NCI-H1105 (cell line): ENCODE measurements around the gene CELA3B.
"Not testable (repeated sequence)": the region's sequence is repeated elsewhere in the genome, so short reads cannot be mapped to it uniquely, and the experiment has no call there.

Experiments used
- DNase-seq: peaks from one replicate; lab custom pipeline; 2025; lab: John Stamatoyannopoulos, UW

The CELA3B gene

DNA sequence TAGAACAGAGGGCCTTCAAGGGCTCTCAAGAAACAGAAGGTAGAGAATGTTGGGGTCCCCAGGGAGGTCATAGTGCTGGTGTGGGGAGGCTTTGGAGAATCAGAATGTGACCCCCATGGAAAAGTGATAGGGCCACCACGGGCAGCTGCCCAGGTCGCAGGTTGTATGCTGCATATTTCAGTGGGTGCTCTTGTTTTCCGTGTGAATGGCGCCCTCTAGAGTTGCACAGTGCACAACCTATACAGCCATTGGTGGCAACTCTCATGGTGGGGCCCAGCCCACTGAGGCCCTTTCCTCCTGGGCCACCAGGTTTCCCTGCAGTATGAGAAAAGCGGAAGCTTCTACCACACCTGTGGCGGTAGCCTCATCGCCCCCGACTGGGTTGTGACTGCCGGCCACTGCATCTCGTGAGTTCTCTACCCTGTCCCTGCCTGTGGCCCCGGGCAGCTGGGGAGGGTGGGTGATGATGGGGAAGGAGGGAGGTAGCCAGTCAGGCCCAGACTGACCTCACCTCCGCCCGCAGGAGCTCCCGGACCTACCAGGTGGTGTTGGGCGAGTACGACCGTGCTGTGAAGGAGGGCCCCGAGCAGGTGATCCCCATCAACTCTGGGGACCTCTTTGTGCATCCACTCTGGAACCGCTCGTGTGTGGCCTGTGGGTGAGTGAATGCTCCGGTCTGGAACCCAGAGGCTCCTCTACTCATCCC lies 3.8 kb downstream of the CELA3B start:
- DNase-seq, result not testable (repeated sequence)

DNA sequence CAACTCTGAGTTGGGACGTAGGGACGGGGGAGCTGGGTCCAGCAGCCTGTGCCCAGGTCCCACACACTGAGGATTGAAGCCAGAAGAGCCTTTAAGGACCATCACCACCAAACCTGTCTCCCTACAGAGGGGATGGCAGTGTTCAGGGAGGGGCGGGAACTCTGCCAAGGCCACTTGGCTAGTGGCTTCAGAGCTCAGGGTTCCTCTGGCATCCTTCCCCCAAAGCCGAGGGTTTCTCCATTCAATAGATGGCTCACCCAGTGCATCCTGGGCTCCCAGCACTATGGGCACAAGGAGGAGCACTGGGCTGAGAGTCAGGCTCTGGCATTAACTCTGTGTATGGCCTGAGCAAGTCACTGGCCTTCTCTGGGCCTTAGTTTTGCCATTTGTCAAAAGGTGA lies 4.4 kb downstream of the CELA3B start:
- DNase-seq, result not testable (repeated sequence)

DNA sequence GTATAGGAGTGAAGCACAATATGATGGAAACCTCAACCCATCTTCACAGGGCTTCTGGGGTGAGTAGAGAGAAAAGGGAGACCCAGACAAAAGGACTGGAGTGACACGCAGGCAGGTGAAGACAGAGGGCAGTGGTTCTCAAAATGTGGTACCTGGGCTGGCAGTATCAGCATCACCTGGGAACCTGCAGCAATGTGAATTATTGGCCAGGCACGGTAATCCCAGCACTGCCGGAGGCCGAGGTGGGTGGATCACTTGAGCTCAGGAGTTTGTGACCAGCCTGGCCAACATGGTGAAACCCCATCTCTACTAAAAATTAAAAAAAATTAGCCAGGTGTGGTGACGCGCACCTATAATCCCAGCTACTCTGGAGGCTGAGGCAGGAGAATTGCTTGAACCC lies 5.3 kb downstream of the CELA3B start:
- DNase-seq, result not testable (repeated sequence)

DNA sequence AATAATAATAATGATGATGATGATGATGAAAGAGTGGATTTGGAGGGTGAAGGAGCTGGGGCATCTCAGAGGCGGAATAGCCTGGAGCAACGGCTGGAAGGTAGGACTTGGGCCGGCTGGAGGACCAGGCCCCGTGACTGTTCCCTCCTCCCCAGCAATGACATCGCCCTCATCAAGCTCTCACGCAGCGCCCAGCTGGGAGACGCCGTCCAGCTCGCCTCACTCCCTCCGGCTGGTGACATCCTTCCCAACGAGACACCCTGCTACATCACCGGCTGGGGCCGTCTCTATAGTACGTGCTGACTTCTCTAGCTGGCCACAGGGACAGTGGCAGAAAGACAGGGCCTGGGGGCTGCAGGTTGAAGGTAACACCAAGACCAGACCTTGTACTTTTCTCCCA lies 6.7 kb downstream of the CELA3B start:
- not testable (repeated sequence) for DNase-seq

DNA sequence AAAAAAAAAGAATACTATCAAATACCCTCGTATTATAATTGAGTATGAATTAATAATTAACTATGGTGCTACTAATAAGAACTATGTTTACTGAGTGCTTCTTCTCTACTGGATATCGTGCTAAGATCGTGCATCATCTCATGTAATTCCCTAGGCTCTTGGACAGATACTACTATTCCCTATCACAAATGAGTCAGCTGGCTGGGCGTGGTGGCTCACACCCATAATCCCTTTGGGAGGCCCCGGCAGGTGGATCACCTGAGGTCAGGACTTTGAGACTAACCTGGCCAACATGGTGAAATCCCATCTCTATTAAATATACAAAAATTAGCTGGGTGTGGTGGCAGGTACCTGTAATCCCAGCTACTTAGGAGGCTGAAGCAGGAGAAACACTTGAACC lies 9.1 kb downstream of the CELA3B start:
- DNase-seq, result not testable (repeated sequence)

DNA sequence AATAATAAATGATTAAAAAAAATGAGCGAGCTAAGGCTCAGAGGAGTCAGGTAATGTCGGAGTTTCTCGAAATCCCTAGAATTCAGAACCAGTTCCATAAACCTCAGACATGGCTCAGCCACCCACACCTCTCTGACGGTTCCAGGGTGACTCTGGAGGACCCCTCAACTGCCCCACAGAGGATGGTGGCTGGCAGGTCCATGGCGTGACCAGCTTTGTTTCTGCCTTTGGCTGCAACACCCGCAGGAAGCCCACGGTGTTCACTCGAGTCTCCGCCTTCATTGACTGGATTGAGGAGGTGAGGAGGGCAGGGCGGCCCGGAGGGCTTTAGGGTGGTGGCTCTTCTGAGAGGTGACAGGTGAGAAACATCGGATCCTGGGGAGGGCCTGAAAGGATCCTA lies 9.6 kb downstream of the CELA3B start:
- not testable (repeated sequence) for DNase-seq

DNA sequence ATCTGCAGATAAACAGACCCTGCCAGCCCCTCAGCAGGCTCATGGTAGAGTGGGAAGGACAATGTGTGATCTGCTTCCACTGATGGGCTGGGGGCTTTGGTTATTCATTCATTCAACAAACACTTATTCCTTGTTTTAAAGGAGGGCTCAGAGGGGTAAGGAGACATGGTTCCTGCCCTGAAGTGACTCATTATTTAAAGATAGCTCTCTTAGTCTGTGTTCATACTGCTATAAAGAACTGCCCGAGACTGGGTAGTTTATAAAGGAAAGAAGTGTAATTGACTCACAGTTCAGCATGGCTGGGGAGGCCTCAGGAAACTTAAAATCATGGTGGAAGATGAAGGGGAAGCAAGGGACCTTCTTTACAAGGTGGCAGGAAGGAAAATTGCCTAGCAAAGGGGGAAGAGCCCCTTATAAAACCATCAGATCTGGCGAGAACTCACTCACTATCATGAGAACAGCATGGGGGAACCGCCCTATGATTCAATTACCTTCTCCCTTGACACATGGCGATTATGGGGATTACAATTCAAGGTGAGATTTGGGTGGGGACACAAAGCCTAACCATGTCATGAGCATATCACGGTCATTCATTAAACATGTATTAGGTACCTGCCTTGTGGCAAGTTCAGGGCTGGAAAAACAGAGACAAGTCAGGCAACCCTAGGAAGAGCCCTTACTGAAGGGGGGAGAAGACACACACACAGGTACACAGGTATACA lies 13.0 kb downstream of the CELA3B start:
- DNase-seq, result not testable (repeated sequence)

DNA sequence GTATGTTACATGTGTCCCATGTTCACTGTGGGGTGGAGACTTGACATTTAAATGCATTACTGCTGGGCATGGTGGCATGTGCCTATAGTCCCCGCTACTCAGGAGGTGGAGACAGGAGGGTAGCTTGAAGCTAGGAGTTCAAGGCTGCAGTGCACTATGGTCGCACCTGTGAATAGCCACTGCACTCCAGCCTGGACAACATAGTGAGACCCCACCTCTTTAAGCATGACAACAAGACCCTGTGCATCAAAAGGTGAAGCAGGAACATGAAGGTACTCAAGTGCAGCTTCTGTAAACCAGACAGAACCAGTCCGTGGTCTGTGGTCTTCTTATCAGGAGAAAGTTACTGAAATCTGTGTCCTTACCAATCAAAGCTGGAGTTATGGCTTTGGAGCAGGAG lies 15.4 kb downstream of the CELA3B start:
- not testable (repeated sequence) for DNase-seq

DNA sequence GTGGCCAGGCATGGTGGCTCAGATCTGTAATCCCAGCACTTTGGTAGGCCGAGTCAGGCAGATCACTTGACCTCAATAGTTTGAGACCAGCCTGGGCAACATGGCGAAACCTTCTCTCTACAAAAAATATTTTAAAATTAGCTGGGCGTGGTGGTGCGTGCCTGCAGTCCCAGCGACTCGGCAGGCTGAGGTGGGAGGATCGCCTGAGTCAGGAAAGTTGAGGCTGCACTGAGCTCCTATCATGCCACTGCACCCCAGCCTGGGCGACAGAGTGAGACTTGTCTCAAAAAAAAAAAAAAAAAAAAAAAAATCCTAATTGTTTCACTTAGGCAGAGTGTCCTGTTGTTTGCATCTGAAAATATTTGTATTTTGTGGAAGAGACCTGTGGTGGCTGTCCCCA lies 17.9 kb downstream of the CELA3B start:
- not testable (repeated sequence) for DNase-seq

DNA sequence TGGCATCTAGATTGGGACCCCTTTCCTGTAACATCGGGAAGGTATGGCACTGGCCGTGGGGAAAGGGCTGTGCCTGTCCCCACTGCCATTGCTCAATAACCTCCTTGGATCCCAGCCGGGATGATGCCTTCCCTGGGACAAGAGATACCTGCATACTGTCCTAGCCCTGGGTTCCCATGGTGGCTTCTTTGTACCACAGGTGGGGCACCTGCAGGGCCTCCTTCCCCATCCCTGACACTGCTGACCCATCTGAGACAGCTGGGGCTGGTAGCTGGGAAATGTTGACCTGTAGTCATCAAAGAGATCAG lies 19.8 kb downstream of the CELA3B start:
- not testable (repeated sequence) for DNase-seq

DNA sequence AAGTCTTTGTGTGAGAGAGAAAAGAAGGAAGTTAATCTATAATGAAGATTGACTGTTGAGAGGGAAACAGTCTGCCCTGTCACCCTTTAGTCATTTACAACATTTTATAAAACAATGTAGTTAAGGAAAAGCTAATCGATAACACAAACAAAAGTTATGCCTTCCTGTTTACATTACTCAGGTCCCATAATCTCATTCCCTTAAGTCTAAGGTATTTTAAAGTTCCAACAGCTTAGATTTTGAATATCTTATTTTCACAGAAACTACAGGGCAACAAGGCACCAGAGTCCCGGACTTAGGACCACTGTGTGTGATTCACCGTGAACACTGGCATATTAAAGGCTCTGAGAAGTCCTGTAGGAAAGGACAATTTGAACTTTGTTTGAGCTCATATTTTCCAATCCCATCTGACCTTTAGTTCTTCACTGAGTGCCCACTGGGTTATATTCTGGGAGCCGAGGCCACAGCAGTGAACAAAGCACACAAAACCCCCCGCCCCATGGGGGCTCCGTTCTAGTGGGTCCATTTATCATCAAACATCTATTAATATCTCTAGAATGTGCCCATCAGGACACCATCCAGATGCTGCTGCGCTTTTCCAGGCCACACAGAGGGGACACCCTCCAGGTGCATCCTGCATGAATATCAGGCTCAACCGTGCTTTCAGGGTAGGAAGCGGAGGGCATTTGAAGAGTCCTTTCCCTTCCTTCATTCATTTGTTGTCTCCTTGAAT lies 21.2 kb downstream of the CELA3B start:
- not testable (repeated sequence) for DNase-seq

DNA sequence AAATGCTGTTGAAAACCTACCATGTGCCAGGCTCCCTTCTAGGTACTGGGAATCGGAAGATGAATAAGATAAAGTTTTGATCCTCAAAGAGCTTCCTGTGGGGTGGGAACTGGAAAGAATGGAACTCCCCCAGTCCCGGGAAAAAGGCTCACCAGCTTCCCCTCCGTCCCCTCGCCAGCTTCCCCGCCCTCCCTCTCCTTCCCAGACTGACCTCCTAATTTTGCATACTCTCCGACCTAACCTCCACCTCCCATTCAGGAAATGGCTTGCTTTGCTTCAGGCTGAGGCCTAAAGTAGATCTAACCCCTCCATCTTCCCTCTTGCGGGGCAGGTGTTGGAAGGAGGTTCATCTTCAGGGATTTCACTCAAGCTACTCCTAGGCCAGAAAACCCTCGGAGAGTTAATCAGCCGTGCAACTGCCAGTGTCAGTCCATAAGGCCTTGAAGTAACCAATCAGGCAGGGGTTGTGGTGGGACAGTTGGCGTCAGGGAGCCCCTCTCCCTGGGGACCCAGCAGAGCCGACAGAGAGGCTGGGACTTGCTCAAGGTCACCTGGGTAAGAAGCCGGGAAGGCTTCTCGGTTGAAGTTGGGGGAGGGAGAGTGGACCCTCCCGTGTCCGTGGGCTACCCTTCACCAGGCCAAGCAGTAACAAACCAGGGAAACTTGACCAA lies 21.9 kb downstream of the CELA3B start:
- not testable (repeated sequence) for DNase-seq

DNA sequence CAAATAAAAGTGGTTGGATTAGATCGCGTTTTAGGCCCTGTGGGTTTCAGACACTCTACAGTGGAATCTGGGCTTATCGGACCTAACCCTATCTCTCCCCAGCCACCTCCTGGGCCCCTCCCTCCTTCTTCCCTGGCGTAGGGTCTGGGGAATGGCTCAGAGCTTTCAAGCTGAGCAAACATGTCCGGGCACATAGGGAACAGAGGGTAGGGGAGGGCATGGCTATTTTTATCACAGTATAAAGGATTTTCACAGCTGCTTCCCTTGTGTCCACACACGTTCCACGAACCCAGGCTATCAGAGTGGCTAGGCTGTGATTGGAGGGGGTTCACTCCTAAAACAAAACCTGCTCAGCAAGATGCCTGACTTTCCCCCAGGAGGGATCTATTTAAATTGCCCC lies 22.8 kb downstream of the CELA3B start:
- not testable (repeated sequence) for DNase-seq

DNA sequence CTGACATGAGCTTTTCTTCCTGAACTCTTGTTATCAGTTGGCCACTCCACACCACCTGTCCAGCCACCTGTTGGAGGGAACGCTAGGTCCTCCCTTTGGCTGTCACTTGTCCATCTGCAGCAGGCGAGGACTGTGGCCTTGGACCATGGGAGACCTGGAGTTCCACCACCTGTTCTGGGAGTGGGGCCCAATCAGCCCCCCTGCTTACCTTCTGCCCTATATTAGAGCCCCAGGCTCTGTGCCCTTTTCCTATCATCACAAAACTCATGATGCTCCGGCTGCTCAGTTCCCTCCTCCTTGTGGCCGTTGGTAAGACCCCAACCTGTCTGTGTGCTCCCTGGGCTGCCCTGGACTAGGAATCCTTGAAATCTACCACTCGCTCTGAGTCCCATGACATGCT lies 24.6 kb downstream of the CELA3B start, which contains the start of gene CELA3A:
TSS of gene CELA3A (plus strand) at position 249 of the 400 bp plus-strand sequence. CDS start at position 267, 18 bp downstream.
- DNase-seq, result no peak

DNA sequence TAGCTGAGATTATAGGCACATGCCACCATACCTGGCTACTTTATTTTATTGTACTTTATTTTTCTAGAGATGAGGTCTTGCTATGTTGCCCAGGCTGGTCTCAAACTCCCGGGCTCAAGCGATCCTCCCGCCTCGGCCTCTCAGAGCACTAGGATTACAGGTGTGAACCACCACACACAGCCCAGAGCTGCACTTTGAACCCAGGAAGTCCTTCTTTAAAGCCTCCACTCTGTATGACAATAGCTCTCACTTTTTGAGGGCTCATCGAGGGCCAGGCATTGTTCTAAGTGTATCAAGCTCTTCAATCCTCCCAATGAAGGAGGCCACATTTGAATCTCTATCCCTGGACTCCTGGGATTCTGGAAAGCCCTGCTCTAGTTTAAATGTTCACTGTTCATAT lies 25.6 kb downstream of the CELA3B start:
- DNase-seq, result not testable (repeated sequence)

DNA sequence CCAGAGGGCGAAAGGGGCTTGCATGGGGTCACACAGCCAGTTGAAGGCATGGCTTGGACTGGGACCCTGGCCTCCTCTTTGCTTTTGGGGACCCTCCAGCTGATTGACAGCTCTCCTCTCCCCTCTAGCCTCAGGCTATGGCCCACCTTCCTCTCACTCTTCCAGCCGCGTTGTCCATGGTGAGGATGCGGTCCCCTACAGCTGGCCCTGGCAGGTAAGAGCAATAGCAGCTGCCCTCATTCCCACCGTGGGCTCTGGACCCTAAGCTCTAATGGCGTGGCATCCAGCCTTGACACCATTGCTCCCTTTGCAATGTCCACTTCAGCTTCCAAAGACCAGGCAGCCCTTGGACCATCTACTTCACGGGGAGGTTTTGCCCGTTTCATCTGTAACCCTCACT lies 26.1 kb downstream of the CELA3B start:
- not testable (repeated sequence) for DNase-seq

DNA sequence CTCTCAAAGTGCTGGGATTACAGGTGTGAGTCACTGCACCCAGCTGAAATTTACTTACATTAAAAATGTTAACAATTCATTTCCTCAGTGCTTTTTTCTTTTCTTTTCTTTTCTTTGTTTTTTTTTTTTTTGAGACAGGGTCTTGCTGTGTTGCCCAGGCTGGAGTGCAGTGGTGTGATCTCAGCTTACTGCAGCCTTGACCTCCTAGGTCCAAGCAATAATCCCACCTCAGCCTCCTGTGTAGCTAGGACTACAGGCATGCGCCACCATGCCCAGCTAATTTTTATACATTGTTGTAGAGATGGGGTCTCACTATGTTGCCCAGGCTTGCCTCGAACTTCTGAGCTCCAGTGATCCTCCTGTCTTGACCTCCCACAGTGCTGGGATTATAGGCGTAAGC lies 27.1 kb downstream of the CELA3B start:
- not testable (repeated sequence) for DNase-seq

DNA sequence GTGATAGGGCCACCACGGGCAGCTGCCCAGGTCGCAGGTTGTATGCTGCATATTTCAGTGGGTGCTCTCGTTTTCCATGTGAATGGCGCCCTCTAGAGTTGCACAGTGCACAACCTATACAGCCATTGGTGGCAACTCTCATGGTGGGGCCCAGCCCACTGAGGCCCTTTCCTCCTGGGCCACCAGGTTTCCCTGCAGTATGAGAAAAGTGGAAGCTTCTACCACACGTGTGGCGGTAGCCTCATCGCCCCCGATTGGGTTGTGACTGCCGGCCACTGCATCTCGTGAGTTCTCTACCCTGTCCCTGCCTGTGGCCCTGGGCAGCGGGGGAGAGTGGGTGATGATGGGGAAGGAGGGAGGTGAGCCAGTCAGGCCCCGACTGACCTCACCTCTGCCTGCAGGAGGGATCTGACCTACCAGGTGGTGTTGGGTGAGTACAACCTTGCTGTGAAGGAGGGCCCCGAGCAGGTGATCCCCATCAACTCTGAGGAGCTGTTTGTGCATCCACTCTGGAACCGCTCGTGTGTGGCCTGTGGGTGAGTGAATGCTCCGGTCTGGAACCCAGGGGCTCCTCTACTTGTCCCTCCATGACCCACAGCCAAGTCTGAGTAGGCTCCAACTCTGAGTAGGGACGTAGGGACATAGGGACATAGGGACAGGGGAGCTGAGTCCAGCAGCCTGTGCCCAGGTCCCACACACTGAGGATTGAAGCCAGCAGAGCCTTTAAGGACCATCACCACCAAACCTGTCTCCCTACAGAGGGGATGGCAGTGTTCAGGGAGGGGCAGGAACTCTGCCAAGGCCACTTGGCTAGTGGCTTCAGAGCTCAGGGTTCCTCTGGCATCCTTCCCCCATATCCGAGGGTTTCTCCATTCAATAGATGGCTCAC lies 28.7 kb downstream of the CELA3B start:
- DNase-seq, result peak; percentile 7

DNA sequence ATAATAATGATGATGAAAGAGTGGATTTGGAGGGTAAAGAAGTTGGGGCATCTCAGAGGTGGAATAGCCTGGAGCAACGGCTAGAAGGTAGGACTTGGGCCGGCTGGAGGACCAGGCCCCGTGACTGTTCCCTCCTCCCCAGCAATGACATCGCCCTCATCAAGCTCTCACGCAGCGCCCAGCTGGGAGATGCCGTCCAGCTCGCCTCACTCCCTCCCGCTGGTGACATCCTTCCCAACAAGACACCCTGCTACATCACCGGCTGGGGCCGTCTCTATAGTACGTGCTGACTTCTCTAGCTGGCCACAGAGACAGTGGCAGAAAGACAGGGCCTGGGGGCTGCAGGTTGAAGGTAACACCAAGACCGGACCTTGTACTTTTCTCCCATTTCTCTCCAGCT lies 29.9 kb downstream of the CELA3B start:
- DNase-seq, result not testable (repeated sequence)

DNA sequence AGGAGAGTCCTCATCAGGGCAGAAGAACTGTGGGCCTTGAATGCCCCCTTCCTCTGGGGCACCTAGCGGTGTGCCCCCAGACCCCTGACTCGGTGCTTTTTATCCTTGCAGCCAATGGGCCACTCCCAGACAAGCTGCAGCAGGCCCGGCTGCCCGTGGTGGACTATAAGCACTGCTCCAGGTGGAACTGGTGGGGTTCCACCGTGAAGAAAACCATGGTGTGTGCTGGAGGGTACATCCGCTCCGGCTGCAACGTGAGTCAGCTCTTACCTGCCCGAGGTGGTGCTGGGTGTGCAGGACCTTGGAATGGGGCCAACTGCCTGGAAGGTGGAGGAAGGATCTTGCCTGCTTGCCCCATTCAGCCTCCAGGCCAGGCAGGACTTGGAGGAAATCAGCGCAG lies 30.4 kb downstream of the CELA3B start:
- DNase-seq, result not testable (repeated sequence)

DNA sequence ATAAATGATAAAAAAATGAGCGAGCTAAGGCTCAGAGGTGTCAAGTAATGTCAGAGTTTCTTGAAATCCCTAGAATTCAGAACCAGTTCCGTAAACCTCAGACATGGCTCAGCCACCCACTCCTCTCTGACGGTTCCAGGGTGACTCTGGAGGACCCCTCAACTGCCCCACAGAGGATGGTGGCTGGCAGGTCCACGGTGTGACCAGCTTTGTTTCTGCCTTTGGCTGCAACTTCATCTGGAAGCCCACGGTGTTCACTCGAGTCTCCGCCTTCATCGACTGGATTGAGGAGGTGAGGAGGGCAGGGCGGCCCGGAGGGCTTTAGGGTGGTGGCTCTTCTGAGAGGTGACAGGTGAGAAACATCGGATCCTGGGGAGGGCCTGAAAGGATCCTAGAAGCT lies 32.7 kb downstream of the CELA3B start:
- not testable (repeated sequence) for DNase-seq
